T-cell (primary cell): ENCODE measurements around the gene MFN2. TPM values are rescaled to one million over a fixed set of nuclear protein-coding genes. Genes with fewer than 3 reads are reported as not detected.
"Not testable (repeated sequence)": the region's sequence is repeated elsewhere in the genome, so short reads cannot be mapped to it uniquely, and the experiment has no call there.

ENCODE experiments used
- ATAC-seq, 4 experiments: fragments of 200-7000 bp in 3 of 4; fragments of 150-1000 bp in 1 of 4; cut with Tn5 transposase; replicated peaks in 1 of 4; 1 replicate in 3 of 4; 2 replicates in 1 of 4; pipeline ENCODE4 v1.10.0; 2021; ENCODE audit warnings: moderate library complexity in 3 of 4, mild to moderate bottlenecking in 2 of 4, moderate number of reproducible peaks in 1 of 4
- CTCF ChIA-PET, 2 donors: fragments of 300-600 bp; sonication (Branson Sonifier 250); formaldehyde crosslinking; loops; one replicate each; lab custom pipeline; 2022; ENCODE audit warnings: antibody characterized with exemption in 2 of 2; lab: Charles Lee
- POLR2A ChIA-PET, 2 donors: fragments of 300-600 bp; sonication (Branson Sonifier 250); formaldehyde crosslinking; loops; one replicate each; lab custom pipeline; 2022; ENCODE audit warnings: antibody characterized with exemption in 2 of 2; lab: Charles Lee
- DNase-seq, 35 experiments: peaks; one replicate each; pipeline versions ENCODE4 v3.0.0 to v3.0.0-alpha.2; 2013 to 2023
- H3K27ac ChIP-seq: one replicate; pipeline ENCODE4 v1.5.1; 2013; ENCODE audit warnings: low read length
- H3K27me3 ChIP-seq, 2 experiments: replicated peaks in 1 of 2; 1 replicate in 1 of 2; 2 replicates in 1 of 2; pipeline versions ENCODE4 v1.6.1 to v1.7.0; 2013; ENCODE audit warnings: low read length in 1 of 2, mixed read lengths in 1 of 2; ENCODE audit not compliant: control insufficient read depth in 2 of 2, insufficient read depth in 2 of 2; ENCODE audit errors: extremely low read depth in 1 of 2
- H3K36me3 ChIP-seq, 2 donors: 1 replicate in 1 of 2; 2 replicates in 1 of 2; pipeline versions ENCODE4 v1.6.1 to v1.7.0; 2013; ENCODE audit warnings: low read length in 1 of 2; ENCODE audit not compliant: control insufficient read depth in 2 of 2, insufficient read depth in 1 of 2; ENCODE audit errors: extremely low read depth in 1 of 2
- H3K4me1 ChIP-seq, 2 experiments: 1 replicate in 1 of 2; 2 replicates in 1 of 2; pipeline versions ENCODE4 v1.6.1 to v1.7.0; 2013; ENCODE audit warnings: low read length in 2 of 2, mixed read lengths in 1 of 2; ENCODE audit not compliant: insufficient read depth in 2 of 2, control insufficient read depth in 1 of 2; ENCODE audit errors: extremely low read depth in 1 of 2
- H3K4me3 ChIP-seq, 2 donors: 1 replicate in 1 of 2; 2 replicates in 1 of 2; pipeline versions ENCODE4 v1.5.1 to v1.7.0; 2013; ENCODE audit warnings: mild to moderate bottlenecking in 2 of 2, low read length in 1 of 2, moderate library complexity in 1 of 2; ENCODE audit not compliant: control insufficient read depth in 1 of 2; ENCODE audit errors: extremely low read depth in 1 of 2
- H3K9me3 ChIP-seq: 2 replicates; pipeline ENCODE4 v1.7.0; 2013
- H3K27ac Mint-ChIP-seq, 2 donors: one replicate each; pipeline ENCODE4 v1.8.0; 2020 to 2021; ENCODE audit warnings: mild to moderate bottlenecking in 2 of 2, mixed read lengths in 2 of 2
- H3K27me3 Mint-ChIP-seq, 2 donors: one replicate each; pipeline ENCODE4 v1.8.0; 2021 to 2022; ENCODE audit warnings: mixed read lengths in 2 of 2
- H3K36me3 Mint-ChIP-seq: one replicate; pipeline ENCODE4 v1.8.0; 2021; ENCODE audit warnings: mixed read lengths
- H3K4me1 Mint-ChIP-seq, 3 donors: one replicate each; pipeline ENCODE4 v1.8.0; 2020 to 2022; ENCODE audit warnings: mixed read lengths in 3 of 3, mild to moderate bottlenecking in 1 of 3
- H3K4me3 Mint-ChIP-seq, 3 donors: one replicate each; pipeline ENCODE4 v1.8.0; 2020 to 2022; ENCODE audit warnings: mild to moderate bottlenecking in 3 of 3, mixed read lengths in 3 of 3, moderate library complexity in 3 of 3
- H3K9me3 Mint-ChIP-seq, 3 donors: one replicate each; pipeline ENCODE4 v1.8.0; 2020 to 2022; ENCODE audit warnings: mixed read lengths in 3 of 3
- WGBS: methylation state at CpG from one replicate; pipeline ENCODE4 v1.1.5; 2013; ENCODE audit warnings: missing lambda C conversion rate; ENCODE audit not compliant: insufficient coverage; 5-methylcytosine and 5-hydroxymethylcytosine counted together
- total RNA-seq, 35 experiments: library from RNA in 6 of 35; stranded (reverse) in 6 of 35; fragments of 120-200 nt in 1 of 35; gene quantifications; one replicate each; pipeline versions ENCODE4 v1.2.1 to v1.2.4 and lab custom pipeline; 2013 to 2026

MFN2 gene
- total RNA-seq, 5 donors from 2014 or later (not counting 1 experiment from before 2014, with no cell fraction given) = 38.0 to 47.0 (median 40.7) TPM

DNA sequence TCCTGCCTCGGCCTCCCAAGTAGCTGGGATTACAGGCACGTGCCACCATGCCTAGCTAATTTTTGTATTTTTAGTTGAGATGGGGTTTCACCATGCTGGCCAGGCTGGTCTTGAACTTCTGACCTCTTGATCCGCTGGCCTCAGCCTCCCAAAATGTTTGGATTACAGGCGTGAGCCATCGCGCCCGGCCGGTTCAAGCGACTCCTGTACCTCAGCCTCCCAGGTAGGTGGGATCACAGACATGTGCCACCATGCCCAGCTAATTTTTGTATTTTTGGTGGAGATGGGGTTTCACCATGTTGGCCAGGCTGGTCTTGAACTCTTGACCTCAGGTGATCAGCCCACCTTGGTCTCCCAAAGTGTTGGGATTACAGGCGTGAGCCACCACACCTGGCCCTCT lies 44.5 kb upstream of the MFN2 start:
- H3K36me3 ChIP-seq, H3K9me3 ChIP-seq, DNase-seq, POLR2A ChIA-PET, H3K27ac ChIP-seq, H3K4me3 ChIP-seq, ATAC-seq, H3K4me1 Mint-ChIP-seq, H3K27me3 Mint-ChIP-seq, H3K27me3 ChIP-seq, H3K9me3 Mint-ChIP-seq, H3K27ac Mint-ChIP-seq, H3K36me3 Mint-ChIP-seq, CTCF ChIA-PET: not testable (repeated sequence)
- 97% methylated on average over 7 of the region's 10 CpGs for WGBS
- H3K4me1 ChIP-seq = peaks cover 9 to 17% of the 10 kb centered on the region in 2 experiments
- peak overlapping the region in 2 of 3 donors; percentile 28 to 31 for H3K4me3 Mint-ChIP-seq

DNA sequence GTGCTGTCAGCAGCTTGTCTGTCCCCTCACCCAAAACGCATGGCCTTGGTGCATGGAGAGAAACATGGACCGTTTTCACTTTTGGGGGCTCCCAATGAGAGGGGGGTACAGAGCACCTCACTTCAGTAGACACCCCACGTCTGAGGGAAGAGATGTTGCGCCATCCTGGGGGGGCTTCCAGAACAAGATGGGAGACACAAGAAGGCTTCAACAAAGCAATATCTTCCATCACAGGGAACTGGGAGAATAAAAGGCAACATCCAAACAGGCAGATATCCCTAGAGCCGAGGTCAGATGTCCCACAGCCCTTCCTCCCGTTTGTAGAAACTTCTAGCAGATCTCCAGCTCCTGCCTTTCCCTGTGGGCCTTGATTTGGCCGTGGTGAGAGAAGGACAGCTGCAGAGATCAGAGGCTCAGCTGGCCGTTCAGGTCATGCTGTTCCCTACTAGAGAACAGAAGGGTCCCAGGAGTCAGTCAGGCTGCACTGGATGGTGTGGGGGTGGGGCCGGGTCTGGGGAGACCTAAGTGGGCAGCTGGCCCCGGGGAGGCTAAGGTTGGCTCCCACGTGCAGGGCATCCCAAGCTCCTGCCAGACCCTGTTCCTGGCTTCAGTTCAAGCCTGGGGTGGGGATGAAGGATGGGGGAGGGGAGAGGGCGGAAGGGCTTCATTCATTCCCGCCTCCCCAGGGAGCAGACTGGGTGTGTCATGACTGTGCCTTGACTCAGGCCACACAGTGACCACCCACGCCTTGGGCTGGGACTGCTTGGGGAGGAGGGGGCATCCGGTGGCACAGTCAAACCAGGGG lies 41.3 kb upstream of the MFN2 start:
- Histone ChIP-seq H3K4me1 (peaks cover 9 to 14% of the 10 kb centered on the region in 2 experiments), H3K4me3 (no peak overlapping the region), H3K36me3 (no peaks in the 10 kb centered on the region), H3K9me3 (no peaks in the 10 kb centered on the region), H3K27ac (no peak overlapping the region), H3K27me3 (peaks cover 0 to 2% of the 10 kb centered on the region in 2 experiments)
- CTCF ChIA-PET = no interaction called here
- peaks cover 0 to 7% (median 5%) of the 10 kb centered on the region in 3 donors for H3K4me1 Mint-ChIP-seq
- POLR2A ChIA-PET = no interaction called here
- H3K27ac Mint-ChIP-seq = no peak overlapping the region
- H3K36me3 Mint-ChIP-seq = no peaks in the 10 kb centered on the region
- DNase-seq (no peak), ATAC-seq (no peak)
- WGBS = 96% methylated on average over 7 of the region's 15 CpGs
- no peaks in the 10 kb centered on the region for H3K9me3 Mint-ChIP-seq
- no peak overlapping the region for H3K4me3 Mint-ChIP-seq
- no peaks in the 10 kb centered on the region for H3K27me3 Mint-ChIP-seq

DNA sequence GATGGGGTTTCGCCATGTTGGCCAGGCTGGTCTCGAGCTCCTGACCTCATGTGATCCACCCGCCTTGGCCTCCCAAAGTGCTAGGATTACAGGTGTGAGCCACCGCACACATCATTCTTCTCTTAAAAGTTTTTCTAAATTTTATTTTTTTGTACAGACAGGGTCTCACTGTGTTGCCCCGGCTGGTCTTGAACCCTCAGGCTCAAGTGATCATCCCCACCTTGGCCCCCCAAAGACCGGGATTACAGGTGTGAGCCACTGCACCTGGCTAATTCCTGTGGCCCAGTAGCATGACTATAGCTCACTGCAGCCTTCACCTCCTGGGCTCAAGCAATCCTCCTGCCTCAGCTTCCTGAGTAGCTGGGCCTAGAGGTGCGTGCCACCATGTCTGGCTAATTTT lies 40.5 kb upstream of the MFN2 start:
- H3K4me1 ChIP-seq, H3K4me1 Mint-ChIP-seq, H3K9me3 ChIP-seq, H3K27me3 ChIP-seq, ATAC-seq, H3K4me3 Mint-ChIP-seq, H3K27ac ChIP-seq, H3K36me3 Mint-ChIP-seq, H3K9me3 Mint-ChIP-seq, H3K27ac Mint-ChIP-seq, H3K4me3 ChIP-seq, POLR2A ChIA-PET, H3K36me3 ChIP-seq, DNase-seq, H3K27me3 Mint-ChIP-seq: not testable (repeated sequence)
- CTCF ChIA-PET = interaction anchor here in 1 of 2 donors (0.6 kb wide), 1 partner anchor 870 kb away, joined by 3 read pairs; no protein-coding TSS in a partner anchor
- 100% methylated on average over 3 of the region's 7 CpGs for WGBS

DNA sequence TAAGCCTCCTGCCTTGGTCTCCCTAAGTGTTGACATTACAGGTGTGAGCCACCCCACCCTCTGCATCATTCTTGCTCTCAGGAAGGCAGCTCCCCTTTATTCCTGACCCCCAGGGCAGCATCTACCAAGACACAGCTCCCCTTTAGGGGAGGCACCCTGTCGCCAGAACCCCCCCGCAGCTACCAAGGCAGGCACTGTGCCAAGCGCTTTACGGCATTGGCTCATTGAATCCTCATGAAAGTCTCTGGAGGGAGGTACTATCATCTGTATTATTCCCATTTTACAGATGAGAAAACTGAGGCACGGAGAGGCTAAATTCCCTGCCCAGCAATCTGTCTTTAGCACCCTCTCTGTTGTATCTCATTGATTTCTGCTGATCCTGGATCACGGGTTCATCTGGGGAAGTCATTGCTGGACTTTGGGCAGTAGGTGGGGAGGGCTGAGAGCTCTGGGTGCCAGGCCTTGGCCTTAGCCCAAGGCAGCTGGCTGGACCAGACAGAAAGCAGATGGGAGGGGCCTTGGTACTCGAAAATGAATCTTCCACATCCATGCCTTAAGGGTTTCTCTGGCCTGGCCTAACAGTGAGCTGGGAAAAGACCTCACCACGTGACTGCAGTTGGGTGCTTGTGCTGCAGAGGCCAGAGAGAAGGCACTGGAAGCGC lies 39.9 kb upstream of the MFN2 start:
- peaks cover 0 to 1% of the 10 kb centered on the region in 2 experiments for H3K4me1 ChIP-seq
- H3K27ac ChIP-seq = no peak overlapping the region
- no peak for DNase-seq
- Mint-ChIP-seq H3K27me3 (no peaks in the 10 kb centered on the region), H3K27ac (no peak overlapping the region), H3K9me3 (no peaks in the 10 kb centered on the region), H3K36me3 (no peaks in the 10 kb centered on the region), H3K4me3 (no peak overlapping the region), H3K4me1 (no peaks in the 10 kb centered on the region)
- no peaks in the 10 kb centered on the region for H3K36me3 ChIP-seq
- POLR2A ChIA-PET = no interaction called here
- H3K27me3 ChIP-seq = peaks cover 0 to 2% of the 10 kb centered on the region in 2 experiments
- ATAC-seq = no peak
- no peaks in the 10 kb centered on the region for H3K9me3 ChIP-seq
- WGBS = 89% methylated on average over 3 of the region's 9 CpGs
- no peak overlapping the region for H3K4me3 ChIP-seq
- CTCF ChIA-PET = no interaction called here

DNA sequence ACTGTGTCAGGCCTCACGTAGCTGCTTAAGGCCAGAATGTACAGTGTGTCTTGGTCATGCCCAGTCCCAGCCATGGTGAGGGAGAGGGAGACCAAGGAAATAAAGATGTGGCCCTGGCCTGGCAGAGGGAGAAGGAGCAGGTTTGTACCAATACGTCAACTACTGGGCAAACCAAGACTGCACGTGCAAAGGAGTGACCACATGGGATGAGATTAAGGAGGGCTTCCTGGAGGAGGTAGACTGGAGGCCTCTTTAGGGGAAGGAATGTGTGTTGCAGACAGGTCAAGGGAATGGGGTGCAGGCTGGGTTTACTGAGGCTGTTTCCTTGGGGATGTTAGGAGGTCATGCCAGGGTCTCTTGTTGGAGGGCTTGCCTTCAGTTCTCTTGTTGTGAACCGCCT lies 38.0 kb upstream of the MFN2 start:
- 81% methylated on average over 4 of the region's 4 CpGs for WGBS
- no peaks in the 10 kb centered on the region for H3K4me1 ChIP-seq
- ChIA-PET POLR2A (no interaction called here), CTCF (no interaction called here)
- Mint-ChIP-seq H3K27ac (no peak overlapping the region), H3K36me3 (no peaks in the 10 kb centered on the region), H3K27me3 (no peaks in the 10 kb centered on the region), H3K4me3 (no peak overlapping the region), H3K4me1 (no peaks in the 10 kb centered on the region), H3K9me3 (no peaks in the 10 kb centered on the region)
- H3K4me3 ChIP-seq = no peak overlapping the region
- H3K27ac ChIP-seq = no peak overlapping the region
- no peaks in the 10 kb centered on the region for H3K36me3 ChIP-seq
- no peak for ATAC-seq
- no peak for DNase-seq
- peaks cover 0 to under 1% of the 10 kb centered on the region in 2 experiments for H3K27me3 ChIP-seq
- H3K9me3 ChIP-seq = no peaks in the 10 kb centered on the region

DNA sequence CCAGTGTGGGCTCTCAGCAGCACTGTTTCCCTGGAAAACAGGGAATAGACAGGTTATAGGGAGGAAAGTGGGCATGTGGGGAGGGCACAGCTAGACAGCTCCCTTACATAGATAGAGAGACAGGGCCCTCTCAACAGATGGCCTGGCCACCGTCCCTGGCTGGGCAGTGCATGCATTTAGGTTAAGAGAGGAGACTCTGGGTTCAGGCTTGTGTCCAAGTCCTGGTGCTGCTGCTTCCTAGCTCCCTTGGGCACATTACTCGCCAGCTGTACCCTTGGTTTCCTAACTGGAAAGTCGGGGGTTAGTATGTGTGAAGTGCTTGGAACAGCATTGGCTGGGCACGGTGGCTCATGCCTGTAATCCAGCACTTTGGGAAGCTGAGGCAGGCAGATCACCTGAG lies 36.6 kb upstream of the MFN2 start:
- Mint-ChIP-seq H3K27me3 (no peaks in the 10 kb centered on the region), H3K27ac (no peak overlapping the region), H3K4me1 (no peaks in the 10 kb centered on the region), H3K36me3 (no peaks in the 10 kb centered on the region), H3K4me3 (no peak overlapping the region), H3K9me3 (no peaks in the 10 kb centered on the region)
- 97% methylated on average over 3 of the region's 4 CpGs for WGBS
- Histone ChIP-seq H3K27ac (no peak overlapping the region), H3K36me3 (no peaks in the 10 kb centered on the region), H3K4me1 (no peaks in the 10 kb centered on the region), H3K9me3 (no peaks in the 10 kb centered on the region), H3K27me3 (no peaks in the 10 kb centered on the region), H3K4me3 (no peak overlapping the region)
- CTCF ChIA-PET = no interaction called here
- no peak for DNase-seq
- ATAC-seq = no peak
- POLR2A ChIA-PET = no interaction called here
